Colonic mucosa (tissue), 4 donors: ENCODE data around the gene CZIB. TPM values are rescaled to one million over a fixed set of nuclear protein-coding genes. Genes with fewer than 3 reads are reported as not detected.

ENCODE experiments used
- DNase-seq: peaks from one replicate; pipeline ENCODE4 v3.0.0-alpha.2; 2020
- H3K27ac ChIP-seq: fragments of 200-600 bp; one replicate; pipeline ENCODE4 v1.8.0; 2021
- H3K27me3 ChIP-seq: fragments of 200-600 bp; one replicate; pipeline ENCODE4 v1.8.0; 2021
- H3K36me3 ChIP-seq: fragments of 200-600 bp; one replicate; pipeline ENCODE4 v1.8.0; 2021
- H3K4me1 ChIP-seq: fragments of 200-600 bp; one replicate; pipeline ENCODE4 v1.8.0; 2021; ENCODE audit warnings: mild to moderate bottlenecking
- H3K4me3 ChIP-seq: fragments of 200-600 bp; one replicate; pipeline ENCODE4 v1.8.0; 2021
- H3K9ac ChIP-seq, 2 donors: one replicate each; pipeline ENCODE4 v1.7.0; 2013; ENCODE audit warnings: control low read depth in 2 of 2, low read depth in 2 of 2, low read length in 2 of 2
- H3K9me3 ChIP-seq: fragments of 200-600 bp; one replicate; pipeline ENCODE4 v1.8.0; 2021
- intact Hi-C: fragments of 100-400 bp; cut with DNase I; formaldehyde crosslinking; loops from one replicate; pipeline ENCODE4 v1.14.1; 2022
- total RNA-seq, 2 donors: library from RNA; stranded (reverse); fragmentation: NEBNext Ultra II Directional in 1 of 2; extraction: Animal tissue kit (Norgen Biotek cat#: 25700) in 1 of 2; gene quantifications; one replicate each; pipeline ENCODE4 v1.2.1, GENCODE V29; 2021
- TF ChIP-seq, protein P1 (sequence below): fragments of 200-600 bp; IDR thresholded peaks from one replicate; pipeline ENCODE4 v1.8.0; 2022; ENCODE audit warnings: antibody characterized with exemption, mild to moderate bottlenecking
- donor health status: healthy.
- donor health status: DM: no; HTN: no; CAD: no.
- donor health status: DM: no; HTN: no; CAD: no.

The CZIB gene
- total RNA-seq, 2 donors from 2014 or later = 34.6 to 43.9 TPM

DNA sequence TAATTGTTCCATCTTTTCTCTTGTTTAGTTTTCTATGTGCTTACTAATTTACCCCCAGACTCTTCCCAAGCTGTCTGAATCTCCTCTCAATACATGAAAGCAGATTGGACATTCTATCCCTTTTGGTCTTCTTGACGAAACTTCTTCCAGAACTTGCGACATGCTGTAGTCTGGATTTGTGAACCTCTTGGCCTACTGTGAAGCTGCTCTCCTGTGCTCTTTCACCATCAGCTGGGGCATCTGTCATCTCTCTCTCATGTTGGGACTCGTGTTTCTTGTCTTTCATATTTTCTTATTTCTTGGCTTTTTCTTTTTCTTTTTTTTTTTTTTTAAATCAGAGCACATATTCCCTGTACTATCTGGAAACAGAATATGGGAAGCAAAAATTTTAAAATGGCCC is 17.0 kb downstream of the CZIB start:
- H3K27ac ChIP-seq = no peak overlapping the region
- H3K9ac ChIP-seq = no peak overlapping the region
- TF ChIP-seq, protein P1, sequence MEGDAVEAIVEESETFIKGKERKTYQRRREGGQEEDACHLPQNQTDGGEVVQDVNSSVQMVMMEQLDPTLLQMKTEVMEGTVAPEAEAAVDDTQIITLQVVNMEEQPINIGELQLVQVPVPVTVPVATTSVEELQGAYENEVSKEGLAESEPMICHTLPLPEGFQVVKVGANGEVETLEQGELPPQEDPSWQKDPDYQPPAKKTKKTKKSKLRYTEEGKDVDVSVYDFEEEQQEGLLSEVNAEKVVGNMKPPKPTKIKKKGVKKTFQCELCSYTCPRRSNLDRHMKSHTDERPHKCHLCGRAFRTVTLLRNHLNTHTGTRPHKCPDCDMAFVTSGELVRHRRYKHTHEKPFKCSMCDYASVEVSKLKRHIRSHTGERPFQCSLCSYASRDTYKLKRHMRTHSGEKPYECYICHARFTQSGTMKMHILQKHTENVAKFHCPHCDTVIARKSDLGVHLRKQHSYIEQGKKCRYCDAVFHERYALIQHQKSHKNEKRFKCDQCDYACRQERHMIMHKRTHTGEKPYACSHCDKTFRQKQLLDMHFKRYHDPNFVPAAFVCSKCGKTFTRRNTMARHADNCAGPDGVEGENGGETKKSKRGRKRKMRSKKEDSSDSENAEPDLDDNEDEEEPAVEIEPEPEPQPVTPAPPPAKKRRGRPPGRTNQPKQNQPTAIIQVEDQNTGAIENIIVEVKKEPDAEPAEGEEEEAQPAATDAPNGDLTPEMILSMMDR = no peak
- peaks cover 23% of the 10 kb centered on the region for H3K36me3 ChIP-seq
- H3K4me1 ChIP-seq = no peaks in the 10 kb centered on the region
- DNase-seq = no peak
- intact Hi-C loops = no loop called here
- no peaks in the 10 kb centered on the region for H3K9me3 ChIP-seq
- no peak overlapping the region for H3K4me3 ChIP-seq
- H3K27me3 ChIP-seq = no peaks in the 10 kb centered on the region

DNA sequence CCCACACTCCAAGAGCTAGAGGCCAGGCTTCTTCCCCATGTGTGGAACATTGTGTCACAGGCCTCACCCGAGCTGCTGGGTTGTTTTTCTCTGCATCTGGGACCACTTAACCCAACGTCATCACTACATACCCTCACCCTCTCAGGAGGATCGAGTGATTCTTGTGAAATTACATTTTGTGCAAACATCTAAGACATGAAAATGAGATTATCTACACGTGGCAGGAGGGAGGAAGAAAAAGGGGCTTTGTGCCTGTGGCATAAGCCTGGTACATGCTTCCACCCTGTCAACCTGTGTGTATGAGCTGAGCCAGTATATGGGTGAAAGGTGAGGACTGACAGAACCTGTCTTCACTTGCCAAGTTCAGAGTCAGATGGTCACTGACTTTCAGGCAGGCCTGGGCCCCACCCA is 22.2 kb downstream of the CZIB start:
- no peaks in the 10 kb centered on the region for H3K27me3 ChIP-seq
- intact Hi-C loops = no loop called here
- H3K9ac ChIP-seq = peak overlapping the region in 1 of 2 donors; percentile 93
- H3K27ac ChIP-seq = no peak overlapping the region
- no peak overlapping the region for H3K4me3 ChIP-seq
- peak; percentile 65 for DNase-seq
- TF ChIP-seq, protein P1 = no peak
- H3K4me1 ChIP-seq = peaks cover 7% of the 10 kb centered on the region
- no peaks in the 10 kb centered on the region for H3K9me3 ChIP-seq
- H3K36me3 ChIP-seq = peaks cover 11% of the 10 kb centered on the region

DNA sequence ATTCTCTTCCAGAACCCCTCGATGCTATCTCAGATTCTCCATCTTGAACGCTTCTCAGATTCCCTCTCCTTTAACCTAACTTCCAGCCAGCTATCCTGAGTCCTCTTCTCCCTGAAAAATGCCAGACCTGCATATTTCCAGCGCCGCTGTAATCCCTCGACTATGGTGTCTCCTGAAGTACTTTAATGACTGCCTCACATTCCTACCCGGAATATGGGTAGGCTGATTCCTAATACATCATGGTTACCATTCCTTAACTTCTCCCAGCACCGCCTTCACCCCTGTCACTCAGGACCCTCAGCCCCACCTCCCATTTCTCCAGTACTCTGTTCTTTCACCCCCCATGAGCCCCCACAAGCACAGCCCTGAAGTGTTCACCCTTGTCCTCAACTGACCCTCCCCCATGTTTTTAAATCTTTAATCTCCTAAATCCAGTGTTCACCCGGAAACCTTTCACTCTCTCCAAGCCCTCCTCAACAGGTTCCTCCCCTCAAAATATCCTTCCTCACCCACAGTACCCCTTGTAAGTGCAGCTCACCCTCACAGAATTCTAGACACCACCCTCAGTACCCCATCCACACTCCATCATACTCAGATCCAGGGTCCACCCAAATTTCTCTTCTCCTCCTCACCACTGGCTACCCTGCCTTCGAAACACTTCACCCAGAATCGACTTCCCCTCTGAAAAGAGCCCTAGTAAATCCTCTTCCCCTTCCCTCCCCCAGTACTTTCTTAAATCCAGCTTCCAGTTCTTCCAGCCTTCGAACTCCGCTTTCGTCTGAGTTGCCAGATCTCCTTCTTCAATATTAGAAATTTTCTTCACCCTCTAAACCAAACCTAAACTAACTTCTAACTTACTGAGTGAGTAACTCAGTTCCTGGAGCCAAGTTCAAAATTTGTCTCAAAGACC is 22.9 kb downstream of the CZIB start:
- TF ChIP-seq, protein P1 = no peak
- H3K27me3 ChIP-seq = no peaks in the 10 kb centered on the region
- peaks cover 6% of the 10 kb centered on the region for H3K36me3 ChIP-seq
- peak overlapping the region; percentile 93 for H3K4me3 ChIP-seq
- intact Hi-C loops = no loop called here
- no peak for DNase-seq
- H3K9me3 ChIP-seq = no peaks in the 10 kb centered on the region
- H3K4me1 ChIP-seq = peaks cover 7% of the 10 kb centered on the region
- peak overlapping the region; percentile 97 for H3K27ac ChIP-seq
- peak overlapping the region; percentile 88 to 93 for H3K9ac ChIP-seq

DNA sequence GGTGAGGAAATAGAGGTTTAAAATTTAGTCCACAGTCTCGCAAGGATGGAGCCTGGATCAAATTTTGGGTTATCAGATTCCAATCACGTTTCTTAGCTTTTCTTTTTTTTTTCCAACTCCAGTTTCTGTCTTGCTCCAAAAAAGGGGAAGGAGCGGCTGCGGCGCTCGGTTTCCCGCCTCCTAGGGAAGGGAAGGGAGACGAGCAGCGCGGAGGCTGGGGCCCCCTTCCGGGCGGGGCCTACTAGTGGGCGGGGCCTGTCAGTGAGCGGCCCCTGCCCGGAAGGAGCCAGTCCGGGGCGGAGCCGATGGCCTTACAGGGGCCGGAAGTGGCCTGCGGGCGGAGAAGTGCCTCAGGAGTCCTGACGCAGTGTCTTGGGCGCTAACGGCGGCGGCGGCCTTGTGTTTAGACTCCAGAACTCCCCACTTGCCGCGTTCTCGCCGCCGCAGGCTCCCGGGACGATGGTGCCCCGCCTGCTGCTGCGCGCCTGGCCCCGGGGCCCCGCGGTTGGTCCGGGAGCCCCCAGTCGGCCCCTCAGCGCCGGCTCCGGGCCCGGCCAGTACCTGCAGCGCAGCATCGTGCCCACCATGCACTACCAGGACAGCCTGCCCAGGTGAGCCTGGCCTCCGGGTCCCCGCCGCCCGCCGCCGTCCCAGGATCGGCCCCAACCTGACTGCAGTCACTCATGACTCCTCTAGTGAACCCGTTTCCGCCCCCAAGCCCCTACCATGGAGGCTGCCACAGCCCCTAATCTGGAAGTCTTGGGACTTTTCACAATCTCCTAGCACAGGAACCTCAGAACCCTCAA is 23.7 kb downstream of the CZIB start, which contains the start of gene CPT2:
Gene CPT2 (plus strand): TSS at position 340 of the 806 bp plus-strand sequence. CDS start 120 bp downstream, at position 460.
- no peaks in the 10 kb centered on the region for H3K9me3 ChIP-seq
- H3K36me3 ChIP-seq = no peaks in the 10 kb centered on the region
- peak; percentile 95 for DNase-seq
- TF ChIP-seq, protein P1 = no peak
- peaks cover 7% of the 10 kb centered on the region for H3K4me1 ChIP-seq
- H3K27ac ChIP-seq = peak within 1 kb of the TSS; percentile 97
- peak within 1 kb of the TSS; percentile 93 for H3K4me3 ChIP-seq
- intact Hi-C loops = no loop called here
- peak within 1 kb of the TSS; percentile 88 to 93 for H3K9ac ChIP-seq
- H3K27me3 ChIP-seq = no peaks in the 10 kb centered on the region

DNA sequence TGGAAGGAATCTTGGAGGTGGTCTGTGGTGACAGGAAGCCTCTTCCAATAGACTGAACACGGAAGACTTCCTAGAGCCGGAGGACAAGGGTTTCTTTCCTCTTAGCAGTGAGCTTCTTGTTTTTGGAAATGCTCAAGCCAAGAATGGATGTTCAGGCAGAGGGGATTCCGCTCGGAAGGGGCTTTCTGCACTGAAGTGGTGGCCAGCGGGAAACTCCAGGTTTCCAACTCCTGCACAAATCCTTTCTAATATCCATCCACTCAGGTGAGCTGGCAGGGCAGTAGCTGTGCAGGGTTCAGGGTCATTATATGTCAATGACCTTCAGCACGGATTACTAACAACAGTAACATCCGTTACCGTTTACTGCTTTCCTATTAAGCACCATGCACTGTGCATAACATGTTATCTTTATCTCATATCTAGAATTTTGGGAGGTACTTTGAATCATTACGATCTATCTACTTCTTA is 24.4 kb downstream of the CZIB start:
- H3K27ac ChIP-seq = peak overlapping the region; percentile 97
- H3K4me3 ChIP-seq = peak overlapping the region; percentile 93
- no peaks in the 10 kb centered on the region for H3K27me3 ChIP-seq
- no peaks in the 10 kb centered on the region for H3K9me3 ChIP-seq
- no peak for DNase-seq
- intact Hi-C loops = no loop called here
- TF ChIP-seq, protein P1 = no peak
- peaks cover 7% of the 10 kb centered on the region for H3K4me1 ChIP-seq
- H3K36me3 ChIP-seq = no peaks in the 10 kb centered on the region
- peak overlapping the region in 1 of 2 donors; percentile 93 for H3K9ac ChIP-seq
